ENCODE measurements around the gene PLEKHB1.

PLEKHB1 gene

GRCh38 chr11:73612601-73613140 is 33.7 kb upstream of the PLEKHB1 start:
- H3K27ac ChIP-seq = no peak overlapping the region
- no peaks in the 10 kb centered on the region for H3K4me1 ChIP-seq
- H3K4me2 ChIP-seq (ENCODE audit: low read length) = no peak overlapping the region
- H3K79me2 ChIP-seq = no peaks in the 10 kb centered on the region
- no peaks in the 10 kb centered on the region for H3K9me3 ChIP-seq (ENCODE audit: control insufficient read depth, low read length)
- H2AFZ ChIP-seq = no peak overlapping the region
- no peak for TF ChIP-seq CTCF (IDR thresholded peaks at IDR 0.05)
- no peaks in the 10 kb centered on the region for H3K27me3 ChIP-seq (ENCODE audit: control insufficient read depth, insufficient read depth, low read length)
- no peak overlapping the region for H3K9ac ChIP-seq
- H3K36me3 ChIP-seq (ENCODE audit: control insufficient read depth, insufficient read depth, low read length) = no peaks in the 10 kb centered on the region
- no peak overlapping the region for H3K4me3 ChIP-seq (ENCODE audit: low read depth, low read length)

GRCh38 chr11:73614591-73614990 is 31.8 kb upstream of the PLEKHB1 start:
- H3K27ac ChIP-seq = no peak overlapping the region
- no peak overlapping the region for H3K9ac ChIP-seq
- H3K4me3 ChIP-seq (ENCODE audit: low read depth, low read length) = no peak overlapping the region
- H3K4me1 ChIP-seq = no peaks in the 10 kb centered on the region
- no peak overlapping the region for H3K4me2 ChIP-seq (ENCODE audit: low read length)
- no peak overlapping the region for H2AFZ ChIP-seq
- TF ChIP-seq CTCF (IDR thresholded peaks at IDR 0.05) = no peak
- H3K36me3 ChIP-seq (ENCODE audit: control insufficient read depth, insufficient read depth, low read length) = no peaks in the 10 kb centered on the region
- H3K27me3 ChIP-seq (ENCODE audit: control insufficient read depth, insufficient read depth, low read length) = no peaks in the 10 kb centered on the region
- no peaks in the 10 kb centered on the region for H3K79me2 ChIP-seq
- H3K9me3 ChIP-seq (ENCODE audit: control insufficient read depth, low read length) = no peaks in the 10 kb centered on the region

GRCh38 chr11:73622926-73623593 is 23.3 kb upstream of the PLEKHB1 start:
- Histone ChIP-seq H3K9me3 (ENCODE audit: control insufficient read depth, low read length) (no peaks in the 10 kb centered on the region), H3K79me2 (no peaks in the 10 kb centered on the region), H3K4me1 (no peaks in the 10 kb centered on the region), H3K9ac (no peak overlapping the region), H3K4me3 (ENCODE audit: low read depth, low read length) (no peak overlapping the region), H2AFZ (no peak overlapping the region), H3K27ac (no peak overlapping the region), H3K36me3 (ENCODE audit: control insufficient read depth, insufficient read depth, low read length) (no peaks in the 10 kb centered on the region), H3K27me3 (ENCODE audit: control insufficient read depth, insufficient read depth, low read length) (no peaks in the 10 kb centered on the region), H3K4me2 (ENCODE audit: low read length) (no peak overlapping the region)
- TF ChIP-seq CTCF (IDR thresholded peaks at IDR 0.05) = no peak

- no peak for TF ChIP-seq CTCF (IDR thresholded peaks at IDR 0.05)
- Histone ChIP-seq H3K79me2 (no peaks in the 10 kb centered on the region), H3K9me3 (ENCODE audit: control insufficient read depth, low read length) (no peaks in the 10 kb centered on the region), H3K4me2 (ENCODE audit: low read length) (no peak overlapping the region), H3K27me3 (ENCODE audit: control insufficient read depth, insufficient read depth, low read length) (no peaks in the 10 kb centered on the region), H3K27ac (no peak overlapping the region), H3K9ac (no peak overlapping the region), H3K4me1 (no peaks in the 10 kb centered on the region), H3K36me3 (ENCODE audit: control insufficient read depth, insufficient read depth, low read length) (no peaks in the 10 kb centered on the region), H2AFZ (no peak overlapping the region), H3K4me3 (ENCODE audit: low read depth, low read length) (no peak overlapping the region)
Observed at GRCh38 chr11:73623686-73624085, 22.7 kb upstream of the PLEKHB1 start.

Measured in parathyroid adenoma (tissue), 2 donors.